HepG2 (cell line): ENCODE measurements around the gene CACNB4. TPM values are rescaled to one million over a fixed set of nuclear protein-coding genes. Genes with fewer than 3 reads are reported as not detected.

Source experiments
- ATAC-seq: fragments of 200-7000 bp; cut with Tn5 transposase; 3 replicates; pipeline ENCODE4 v1.9.1; 2020; ENCODE audit warnings: mild to moderate bottlenecking, moderate library complexity
- BruUV-seq: library from RNA; stranded (reverse); fragments of 400-500 nt; replicated peaks from 2 replicates; lab custom pipeline; 2021; lab: Mats Ljungman, UMichigan
- CTCF ChIA-PET: fragments of 300-600 bp; formaldehyde crosslinking; extraction: SDS; loops from one replicate; lab custom pipeline; 2021; ENCODE audit warnings: low total read pairs, inconsistent platforms, low intra/inter-chr PET ratio; lab: Yijun Ruan, JAX
- POLR2A ChIA-PET: fragments of 350-600 bp; sonication (Branson Sonifier 250); formaldehyde crosslinking; loops from one replicate; lab custom pipeline; 2020; ENCODE audit warnings: antibody characterized with exemption, inconsistent platforms; lab: Yijun Ruan, JAX
- DNase-seq: peaks from one replicate; pipeline ENCODE4 v3.0.0-alpha.2; 2015; ENCODE audit warnings: low spot score
- FAIRE-seq: peaks from 3 replicates; lab custom pipeline; 2011; peaks lifted over from hg19 to GRCh38; lab: Jason Lieb, UNC
- H2AFZ ChIP-seq: one replicate; pipeline ENCODE4 v1.6.1; 2011; ENCODE audit warnings: low read length, inconsistent platforms
- H3K27ac ChIP-seq: fragments of 300-600 bp; 3 replicates; pipeline ENCODE4 v1.8.0; 2011; ENCODE audit warnings: mixed run types, mild to moderate bottlenecking, mixed read lengths, low read length, inconsistent platforms; ENCODE audit not compliant: insufficient read depth; ENCODE audit errors: extremely low read length
- H3K27me3 ChIP-seq, 2 experiments: fragments of 200-600 bp in 1 of 2; 2 replicates in 1 of 2; 3 replicates in 1 of 2; pipeline versions ENCODE4 v1.6.0 to v1.8.0; 2011; ENCODE audit warnings: low read length in 2 of 2, mild to moderate bottlenecking in 2 of 2, moderate library complexity in 2 of 2, inconsistent platforms in 1 of 2; ENCODE audit not compliant: insufficient read depth in 2 of 2, control insufficient read depth in 1 of 2
- H3K36me3 ChIP-seq, 2 experiments: fragments of 200-600 bp in 1 of 2; replicated peaks in 1 of 2; 2 replicates in 1 of 2; 3 replicates in 1 of 2; pipeline versions ENCODE4 v1.5.1 to v1.8.0; 2011; ENCODE audit warnings: low read length in 2 of 2, inconsistent platforms in 1 of 2; ENCODE audit not compliant: insufficient read depth in 2 of 2, control insufficient read depth in 1 of 2
- H3K4me1 ChIP-seq: 2 replicates; pipeline ENCODE4 v1.5.1; 2012; ENCODE audit warnings: low read length, inconsistent platforms; ENCODE audit not compliant: insufficient read depth
- H3K4me2 ChIP-seq: 2 replicates; pipeline ENCODE4 v1.6.0; 2011; ENCODE audit warnings: low read depth, low read length, inconsistent platforms
- H3K4me3 ChIP-seq, 3 experiments: fragments of 200-600 bp in 1 of 3; sonication (generic), shearing (Covaris generic) in 1 of 3; replicated peaks in 1 of 3; 2 replicates each; pipeline ENCODE4 v1.5.1; 2011 to 2016; ENCODE audit warnings: low read length in 3 of 3, inconsistent platforms in 2 of 3, low read depth in 2 of 3, mild to moderate bottlenecking in 2 of 3, control low read depth in 1 of 3, mixed read lengths in 1 of 3; ENCODE audit not compliant: insufficient read depth in 1 of 3
- H3K79me2 ChIP-seq: one replicate; pipeline ENCODE4 v1.6.1; 2011; ENCODE audit warnings: low read length, inconsistent platforms; ENCODE audit not compliant: insufficient read depth
- H3K9ac ChIP-seq: 2 replicates; pipeline ENCODE4 v1.6.0; 2011; ENCODE audit warnings: mild to moderate bottlenecking, low read depth, low read length, inconsistent platforms; ENCODE audit not compliant: insufficient read depth
- H3K9me3 ChIP-seq: 2 replicates; pipeline ENCODE4 v1.5.1; 2012; ENCODE audit warnings: mild to moderate bottlenecking, low read length
- H4K20me1 ChIP-seq: 2 replicates; pipeline ENCODE4 v1.6.0; 2011; ENCODE audit warnings: inconsistent platforms, mild to moderate bottlenecking, low read length, moderate library complexity; ENCODE audit not compliant: insufficient read depth
- HDAC1 ChIP-seq: sonication (generic); formaldehyde crosslinking; IDR thresholded peaks from 2 replicates; pipeline ENCODE4 v1.5.1; 2020; ENCODE audit warnings: mild to moderate bottlenecking, missing genetic modification reagents
- KDM6A ChIP-seq: IDR thresholded peaks from 2 replicates; pipeline ENCODE4 v1.6.1; 2016; ENCODE audit warnings: low read depth
- MIER2 ChIP-seq: IDR thresholded peaks from 2 replicates; pipeline ENCODE4 v1.6.1; 2016; ENCODE audit warnings: missing biosample characterization, missing genetic modification reagents
- NBN ChIP-seq: fragments of 450-650 bp; conservative IDR thresholded peaks from 2 replicates; pipeline ENCODE4 v1.6.1; 2017
- NCOR1 ChIP-seq: fragments of 200-600 bp; sonication (generic); IDR thresholded peaks from 2 replicates; pipeline ENCODE4 v1.7.0; 2017; ENCODE audit warnings: antibody characterized with exemption, low read length, borderline replicate concordance
- POLR2G ChIP-seq: fragments of 200-400 bp; formaldehyde crosslinking; IDR thresholded peaks from 2 replicates; pipeline ENCODE4 v1.6.1; 2018; ENCODE audit warnings: mild to moderate bottlenecking, low read depth, low read length, moderate library complexity
- RARG ChIP-seq: sonication (generic); formaldehyde crosslinking; IDR thresholded peaks from 2 replicates; pipeline ENCODE4 v1.4.0; 2020; ENCODE audit warnings: low read depth, mild to moderate bottlenecking, missing genetic modification reagents
- RBFOX2 ChIP-seq: fragments of 200-400 bp; formaldehyde crosslinking; IDR thresholded peaks from 2 replicates; pipeline ENCODE4 v1.6.1; 2017; ENCODE audit warnings: low read depth, mild to moderate bottlenecking, low read length
- SIX1 ChIP-seq: sonication (generic); formaldehyde crosslinking; IDR thresholded peaks from 2 replicates; pipeline ENCODE4 v1.4.0; 2020; ENCODE audit warnings: missing genetic modification reagents, borderline replicate concordance
- ZNF331 ChIP-seq: sonication (generic); formaldehyde crosslinking; IDR thresholded peaks from 2 replicates; pipeline ENCODE4 v1.4.0; 2020; ENCODE audit warnings: missing genetic modification reagents
- ZNF549 ChIP-seq: sonication (generic); formaldehyde crosslinking; IDR thresholded peaks from 2 replicates; pipeline ENCODE4 v1.5.0; 2020; ENCODE audit warnings: missing genetic modification reagents
- ZNF564 ChIP-seq: sonication (generic); formaldehyde crosslinking; IDR thresholded peaks from 2 replicates; pipeline ENCODE4 v1.8.1; 2023; ENCODE audit warnings: mild to moderate bottlenecking, missing genetic modification reagents
- ZNF775 ChIP-seq: sonication (generic); formaldehyde crosslinking; IDR thresholded peaks from 2 replicates; pipeline ENCODE4 v1.4.0; 2020; ENCODE audit warnings: missing genetic modification reagents, mild to moderate bottlenecking, moderate library complexity, borderline replicate concordance
- WGBS: methylation state at CpG from one replicate; pipeline ENCODE4 v1.1.6; 2017; ENCODE audit warnings: low lambda C conversion rate; 5-methylcytosine and 5-hydroxymethylcytosine counted together
- in situ Hi-C: cut with HindIII; loops from 2 replicates; pipeline ENCODE4 v1.10.0; 2017; ENCODE audit warnings: low pct_unique_long_range_greater_than_20kb; ENCODE audit not compliant: extremely low pct_ligation_motif_present
- intact Hi-C: fragments of 100-400 bp; cut with micrococcal nuclease; formaldehyde crosslinking; loops from one replicate; pipeline ENCODE4 v1.10.0; 2022; ENCODE audit not compliant: unreplicated experiment
- polyA plus RNA-seq, 8 experiments: library from polyadenylated mRNA; depleted of rRNA in 3 of 8; stranded (reverse) in 7 of 8; unstranded in 1 of 8; fragments of >200 nt; fragmentation: Illumina TruSeq in 4 of 8; extraction: Trizol in 4 of 8; gene quantifications; 2 replicates each; pipeline versions ENCODE4 v1.2.1 to v1.2.3, GENCODE V29; 2011 to 2016; ENCODE audit warnings: low read depth in 4 of 8, missing spikeins in 1 of 8, mixed read lengths in 1 of 8; ENCODE audit not compliant: insufficient read depth in 1 of 8
- total RNA-seq, 5 experiments: library from RNA; depleted of rRNA; stranded (reverse); fragments of >200 nt; fragmentation: Illumina TruSeq; extraction: Trizol; gene quantifications; 2 replicates each; pipeline ENCODE4 v1.2.3, GENCODE V29; 2016; ENCODE audit warnings: low read depth in 1 of 5
- TF ChIP-seq, protein P1 (sequence below): sonication (generic); formaldehyde crosslinking; IDR thresholded peaks from 2 replicates; pipeline ENCODE4 v1.4.0; 2020; ENCODE audit warnings: missing genetic modification reagents
- TF ChIP-seq, protein P2 (sequence below): sonication (generic); formaldehyde crosslinking; IDR thresholded peaks from 2 replicates; pipeline ENCODE4 v1.4.0; 2020; ENCODE audit warnings: missing genetic modification reagents
- TF ChIP-seq, protein P3 (sequence below): sonication (generic); formaldehyde crosslinking; conservative IDR thresholded peaks from 2 replicates; pipeline ENCODE4 v1.8.0; 2022; ENCODE audit warnings: missing genetic modification reagents

The CACNB4 gene
- total and polyA plus RNA-seq, 2 of the 13 experiments (the other 11 are each of a cell fraction or from before 2014, with no cell fraction given) = 5.1 to 14.3 TPM

DNA sequence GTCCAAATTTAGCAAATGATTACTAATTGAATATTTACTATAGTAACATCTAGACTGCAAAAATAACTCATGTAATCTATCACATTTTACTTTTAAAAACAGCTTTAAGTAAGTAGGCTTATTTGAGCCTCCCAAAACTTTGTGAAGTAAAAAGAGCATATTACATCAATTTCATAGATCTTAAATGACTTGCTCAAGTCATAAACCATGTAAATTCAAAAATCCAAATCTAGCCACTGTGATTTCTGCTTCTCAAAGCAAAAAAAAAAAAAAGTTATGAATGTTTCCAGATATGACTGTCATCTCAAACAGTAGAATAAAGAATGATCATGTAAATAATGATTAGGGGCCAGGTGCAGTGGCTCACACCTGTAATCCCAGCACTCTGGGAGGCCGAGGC, 37.5 kb downstream of the CACNB4 start:
- H3K4me3 ChIP-seq = no peak overlapping the region
- in situ Hi-C loops = no loop called here
- H3K27ac ChIP-seq = no peak overlapping the region
- no peak for ATAC-seq
- H3K9me3 ChIP-seq = peaks cover 9% of the 10 kb centered on the region; the same call in 1 of the 2 replicates
- intact Hi-C loops = no loop called here
- BruUV-seq = no TSS peak
- no peaks in the 10 kb centered on the region for H3K79me2 ChIP-seq
- H3K27me3 ChIP-seq = peaks cover 1 to 7% of the 10 kb centered on the region in 2 experiments; a peak in 2 of 5 replicates
- no peak overlapping the region for H3K9ac ChIP-seq
- 5% methylated on average over 1 of the region's 1 CpG for WGBS
- no peaks in the 10 kb centered on the region for H3K36me3 ChIP-seq
- POLR2A ChIA-PET = no interaction called here
- CTCF ChIA-PET = no interaction called here
- FAIRE-seq = no peak
- H2AFZ ChIP-seq = no peak overlapping the region
- no peaks in the 10 kb centered on the region for H4K20me1 ChIP-seq
- no peaks in the 10 kb centered on the region for H3K4me1 ChIP-seq
- TF ChIP-seq RARG (CRISPR knock-in tag) (no peak), KDM6A (CRISPR knock-in tag) (no peak), MIER2 (CRISPR knock-in tag) (no peak), NBN (no peak), ZNF549 (CRISPR knock-in tag) (no peak), ZNF564 (CRISPR knock-in tag) (no peak), HDAC1 (CRISPR knock-in tag) (no peak), ZNF775 (no peak), POLR2G (no peak), SIX1 (CRISPR knock-in tag) (no peak), NCOR1 (no peak), RBFOX2 (no peak), ZNF331 (no peak)
- TF ChIP-seq, protein P1, sequence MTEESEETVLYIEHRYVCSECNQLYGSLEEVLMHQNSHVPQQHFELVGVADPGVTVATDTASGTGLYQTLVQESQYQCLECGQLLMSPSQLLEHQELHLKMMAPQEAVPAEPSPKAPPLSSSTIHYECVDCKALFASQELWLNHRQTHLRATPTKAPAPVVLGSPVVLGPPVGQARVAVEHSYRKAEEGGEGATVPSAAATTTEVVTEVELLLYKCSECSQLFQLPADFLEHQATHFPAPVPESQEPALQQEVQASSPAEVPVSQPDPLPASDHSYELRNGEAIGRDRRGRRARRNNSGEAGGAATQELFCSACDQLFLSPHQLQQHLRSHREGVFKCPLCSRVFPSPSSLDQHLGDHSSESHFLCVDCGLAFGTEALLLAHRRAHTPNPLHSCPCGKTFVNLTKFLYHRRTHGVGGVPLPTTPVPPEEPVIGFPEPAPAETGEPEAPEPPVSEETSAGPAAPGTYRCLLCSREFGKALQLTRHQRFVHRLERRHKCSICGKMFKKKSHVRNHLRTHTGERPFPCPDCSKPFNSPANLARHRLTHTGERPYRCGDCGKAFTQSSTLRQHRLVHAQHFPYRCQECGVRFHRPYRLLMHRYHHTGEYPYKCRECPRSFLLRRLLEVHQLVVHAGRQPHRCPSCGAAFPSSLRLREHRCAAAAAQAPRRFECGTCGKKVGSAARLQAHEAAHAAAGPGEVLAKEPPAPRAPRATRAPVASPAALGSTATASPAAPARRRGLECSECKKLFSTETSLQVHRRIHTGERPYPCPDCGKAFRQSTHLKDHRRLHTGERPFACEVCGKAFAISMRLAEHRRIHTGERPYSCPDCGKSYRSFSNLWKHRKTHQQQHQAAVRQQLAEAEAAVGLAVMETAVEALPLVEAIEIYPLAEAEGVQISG = no peak
- TF ChIP-seq, protein P2, sequence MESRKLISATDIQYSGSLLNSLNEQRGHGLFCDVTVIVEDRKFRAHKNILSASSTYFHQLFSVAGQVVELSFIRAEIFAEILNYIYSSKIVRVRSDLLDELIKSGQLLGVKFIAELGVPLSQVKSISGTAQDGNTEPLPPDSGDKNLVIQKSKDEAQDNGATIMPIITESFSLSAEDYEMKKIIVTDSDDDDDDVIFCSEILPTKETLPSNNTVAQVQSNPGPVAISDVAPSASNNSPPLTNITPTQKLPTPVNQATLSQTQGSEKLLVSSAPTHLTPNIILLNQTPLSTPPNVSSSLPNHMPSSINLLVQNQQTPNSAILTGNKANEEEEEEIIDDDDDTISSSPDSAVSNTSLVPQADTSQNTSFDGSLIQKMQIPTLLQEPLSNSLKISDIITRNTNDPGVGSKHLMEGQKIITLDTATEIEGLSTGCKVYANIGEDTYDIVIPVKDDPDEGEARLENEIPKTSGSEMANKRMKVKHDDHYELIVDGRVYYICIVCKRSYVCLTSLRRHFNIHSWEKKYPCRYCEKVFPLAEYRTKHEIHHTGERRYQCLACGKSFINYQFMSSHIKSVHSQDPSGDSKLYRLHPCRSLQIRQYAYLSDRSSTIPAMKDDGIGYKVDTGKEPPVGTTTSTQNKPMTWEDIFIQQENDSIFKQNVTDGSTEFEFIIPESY (CRISPR knock-in tag) = no peak
- TF ChIP-seq, protein P3, sequence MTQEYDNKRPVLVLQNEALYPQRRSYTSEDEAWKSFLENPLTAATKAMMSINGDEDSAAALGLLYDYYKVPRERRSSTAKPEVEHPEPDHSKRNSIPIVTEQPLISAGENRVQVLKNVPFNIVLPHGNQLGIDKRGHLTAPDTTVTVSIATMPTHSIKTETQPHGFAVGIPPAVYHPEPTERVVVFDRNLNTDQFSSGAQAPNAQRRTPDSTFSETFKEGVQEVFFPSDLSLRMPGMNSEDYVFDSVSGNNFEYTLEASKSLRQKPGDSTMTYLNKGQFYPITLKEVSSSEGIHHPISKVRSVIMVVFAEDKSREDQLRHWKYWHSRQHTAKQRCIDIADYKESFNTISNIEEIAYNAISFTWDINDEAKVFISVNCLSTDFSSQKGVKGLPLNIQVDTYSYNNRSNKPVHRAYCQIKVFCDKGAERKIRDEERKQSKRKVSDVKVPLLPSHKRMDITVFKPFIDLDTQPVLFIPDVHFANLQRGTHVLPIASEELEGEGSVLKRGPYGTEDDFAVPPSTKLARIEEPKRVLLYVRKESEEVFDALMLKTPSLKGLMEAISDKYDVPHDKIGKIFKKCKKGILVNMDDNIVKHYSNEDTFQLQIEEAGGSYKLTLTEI (CRISPR knock-in tag) = no peak
- no peak overlapping the region for H3K4me2 ChIP-seq
- no peak for DNase-seq
